GM19438 (cell line): ENCODE data around the gene NAT16.

ENCODE experiments used
- ATAC-seq: cut with Tn5 transposase; IDR thresholded peaks from one replicate; pipeline ENCODE4 v1.9.1; 2021; ENCODE audit warnings: low read depth; ENCODE audit not compliant: unreplicated experiment

Gene NAT16

DNA sequence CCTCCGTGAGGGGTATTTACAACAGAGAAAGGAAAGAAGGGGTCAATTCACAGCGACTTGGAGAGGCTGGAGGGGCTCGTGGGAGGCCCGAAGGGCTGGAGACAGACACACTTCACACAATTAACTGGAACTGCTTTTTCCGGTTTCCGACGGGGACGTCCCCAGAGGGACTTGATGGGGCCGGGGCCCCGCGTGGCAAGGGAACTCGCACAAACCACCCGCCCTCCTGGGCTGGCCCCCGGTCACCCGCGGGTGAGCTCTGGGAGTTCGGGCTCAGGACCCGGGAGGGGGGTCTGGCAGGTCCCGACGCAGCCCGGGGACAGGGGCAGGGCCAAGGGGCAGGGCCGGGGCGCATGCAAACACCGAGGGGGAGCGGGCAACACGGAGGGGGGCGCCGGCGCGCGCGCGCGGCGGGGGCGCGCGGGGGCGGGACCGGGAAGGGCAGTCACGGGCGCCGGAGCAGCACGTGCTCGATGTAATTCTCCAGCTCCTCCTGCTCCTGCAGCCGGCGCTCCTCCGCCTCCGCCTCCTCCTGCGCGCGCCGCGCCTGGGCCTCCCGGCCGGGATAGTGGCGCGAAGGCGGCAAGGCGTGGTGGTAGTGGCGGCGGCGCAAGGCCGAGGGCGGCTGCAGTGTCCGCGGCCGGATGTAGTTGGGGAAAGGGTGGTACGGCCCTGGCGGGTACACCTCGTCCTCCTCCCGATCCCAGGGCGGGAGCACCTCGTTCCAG, 17.4 kb downstream of the NAT16 start:
- ATAC-seq: no peak

DNA sequence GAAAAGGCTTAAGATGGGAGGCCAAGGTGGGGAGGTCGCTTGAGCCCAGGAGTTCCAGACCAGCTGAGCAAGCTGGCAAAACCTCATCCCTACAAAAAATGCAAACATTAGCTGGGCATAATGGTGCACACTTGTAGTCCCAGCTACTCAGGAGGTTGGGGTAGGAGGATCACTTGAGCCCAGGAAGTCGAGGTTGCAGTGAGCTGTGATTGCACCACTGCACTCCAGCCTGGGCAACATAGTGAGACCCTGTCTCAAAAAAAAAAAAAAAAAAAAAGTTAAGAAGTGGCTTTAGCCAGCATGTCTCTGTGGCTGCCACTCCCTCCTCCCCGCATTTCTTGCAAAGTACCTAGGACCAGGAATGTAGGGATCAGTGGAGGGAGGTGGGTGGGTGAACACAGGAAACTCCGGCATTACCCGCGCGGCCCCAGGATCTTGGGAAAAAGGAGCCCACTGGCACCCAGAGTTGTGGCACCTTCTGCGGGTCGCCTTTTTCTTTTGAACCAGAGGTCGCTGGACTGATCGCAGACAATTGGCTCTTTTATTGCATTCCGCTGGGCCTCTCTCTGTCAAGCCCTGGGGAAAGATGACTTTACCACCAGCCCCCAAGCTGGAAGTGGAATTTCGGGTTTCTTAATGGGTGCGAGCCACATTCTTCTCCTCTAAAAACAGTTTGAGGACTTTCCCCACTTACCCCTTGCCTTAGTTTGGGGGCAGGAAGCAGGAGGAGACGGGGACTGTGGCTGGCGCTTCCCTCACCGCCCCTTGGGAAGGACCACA, 18.2 kb downstream of the NAT16 start:
- ATAC-seq: no peak

DNA sequence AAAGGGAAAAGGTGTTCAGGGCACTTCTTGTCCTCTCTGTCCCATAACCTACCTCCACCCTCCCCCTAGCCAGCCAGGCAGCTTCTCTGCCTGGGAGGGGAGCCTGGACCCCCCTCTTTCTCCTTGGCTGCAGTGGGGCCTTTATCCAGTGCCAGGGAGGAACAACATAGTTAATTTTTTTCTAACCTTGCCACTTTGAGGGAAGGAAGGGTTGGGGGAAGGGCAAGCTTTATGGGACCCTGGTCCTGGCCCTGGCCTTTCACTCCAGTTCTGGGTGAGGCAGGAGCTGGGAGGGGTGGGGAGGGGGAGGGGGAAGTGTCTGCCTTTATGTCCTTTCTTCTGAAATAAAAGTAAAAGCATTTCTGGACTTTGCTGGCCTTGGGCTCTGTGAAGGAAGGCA, 19.2 kb downstream of the NAT16 start:
- ATAC-seq: no peak

DNA sequence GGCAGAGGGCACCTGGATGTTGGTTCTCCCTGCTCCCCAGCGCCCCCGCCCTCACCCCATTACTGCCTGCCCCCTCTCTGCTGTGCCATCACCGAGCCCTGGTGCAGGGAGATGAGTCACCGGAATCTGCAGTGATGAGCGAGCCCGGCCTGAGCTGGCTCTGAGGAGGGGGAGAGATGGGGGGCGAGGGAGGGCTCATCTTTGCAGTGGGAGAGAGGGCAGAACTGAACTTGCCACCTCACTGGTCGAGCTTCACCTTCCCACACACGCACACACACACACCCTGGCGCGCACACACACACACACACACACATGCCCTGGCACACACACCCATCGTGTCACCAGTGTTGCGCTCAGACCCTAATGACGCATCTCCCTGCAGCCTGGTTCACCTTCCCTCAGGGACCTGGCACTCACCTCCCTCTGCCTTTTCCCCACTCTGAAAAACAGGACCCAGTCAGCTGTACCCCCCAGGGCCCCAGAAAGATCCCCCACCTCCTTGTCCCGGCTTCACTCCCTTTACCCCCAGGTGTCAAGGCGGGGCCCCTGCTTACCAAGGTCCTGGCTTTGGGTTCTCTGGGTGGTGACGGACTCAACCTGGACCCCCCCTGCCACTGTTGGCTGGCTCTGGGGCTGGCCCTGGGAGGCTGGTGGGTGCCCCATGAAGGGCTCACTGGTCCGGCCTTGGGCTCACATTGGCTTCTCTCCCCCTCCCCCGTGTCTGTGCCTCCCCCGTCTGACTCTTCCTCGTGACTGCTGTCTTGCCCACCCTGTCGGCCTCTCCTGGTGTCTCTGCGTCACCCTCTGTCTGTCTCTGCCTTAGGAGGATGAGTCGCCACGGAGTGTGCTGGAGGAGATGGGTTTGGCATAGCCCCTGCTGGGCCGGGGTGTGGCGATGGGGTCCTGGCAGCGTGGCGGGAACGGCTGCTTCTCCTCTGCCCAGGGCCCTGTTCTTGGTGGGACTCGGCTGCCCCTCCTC, 20.1 kb downstream of the NAT16 start:
- no peak for ATAC-seq

DNA sequence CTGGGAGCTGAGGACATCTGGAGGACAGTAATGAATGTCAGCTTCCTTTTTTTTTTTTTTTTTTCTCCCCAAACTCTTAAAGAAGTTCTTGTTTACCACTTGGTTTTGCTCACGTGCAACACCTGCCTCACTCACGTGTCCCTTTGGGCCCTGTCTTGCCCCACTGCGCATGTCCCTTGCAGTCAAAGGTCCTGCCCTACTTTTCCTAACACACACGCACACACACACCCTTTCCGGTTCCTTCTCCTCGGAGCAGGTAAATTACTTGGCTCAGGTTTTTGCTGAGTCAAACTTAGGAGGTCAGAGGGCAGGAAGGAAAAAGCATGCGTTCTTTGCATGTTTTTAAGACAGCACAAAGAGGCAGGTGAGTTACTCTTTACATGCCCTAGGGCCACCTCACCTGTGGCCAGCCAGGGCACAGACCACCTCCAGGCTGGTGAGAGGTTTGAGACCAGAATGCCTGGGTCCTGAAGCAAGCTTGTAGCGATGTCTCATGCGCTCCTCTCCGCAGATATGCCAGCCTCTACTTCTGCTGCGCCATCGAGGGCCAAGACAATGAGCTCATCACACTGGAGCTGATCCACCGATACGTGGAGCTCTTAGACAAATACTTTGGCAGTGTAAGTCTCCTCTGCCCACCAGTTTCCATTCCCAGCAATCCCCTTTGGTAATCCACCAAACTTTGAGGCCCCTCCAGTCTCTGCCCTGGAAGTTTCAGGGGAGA, 23.1 kb downstream of the NAT16 start:
- ATAC-seq: no peak

DNA sequence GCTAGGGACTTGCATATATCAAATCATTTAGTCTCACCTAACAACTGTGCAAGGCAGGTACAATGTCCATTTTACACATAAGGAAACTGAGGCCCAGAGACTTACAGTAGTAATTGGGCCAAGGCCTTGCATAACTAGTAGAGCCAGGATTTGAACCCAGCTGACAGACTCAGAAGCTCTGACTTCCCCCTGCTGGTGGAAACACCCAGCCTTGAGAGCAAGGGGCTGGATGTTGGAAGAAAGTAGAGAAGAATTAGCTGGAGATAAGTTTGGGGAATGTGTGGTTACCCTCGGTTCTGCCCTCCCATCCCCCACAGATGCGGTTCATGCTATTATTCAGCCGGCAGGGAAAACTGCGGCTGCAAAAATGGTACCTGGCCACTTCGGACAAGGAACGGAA, 23.8 kb downstream of the NAT16 start:
- no peak for ATAC-seq

DNA sequence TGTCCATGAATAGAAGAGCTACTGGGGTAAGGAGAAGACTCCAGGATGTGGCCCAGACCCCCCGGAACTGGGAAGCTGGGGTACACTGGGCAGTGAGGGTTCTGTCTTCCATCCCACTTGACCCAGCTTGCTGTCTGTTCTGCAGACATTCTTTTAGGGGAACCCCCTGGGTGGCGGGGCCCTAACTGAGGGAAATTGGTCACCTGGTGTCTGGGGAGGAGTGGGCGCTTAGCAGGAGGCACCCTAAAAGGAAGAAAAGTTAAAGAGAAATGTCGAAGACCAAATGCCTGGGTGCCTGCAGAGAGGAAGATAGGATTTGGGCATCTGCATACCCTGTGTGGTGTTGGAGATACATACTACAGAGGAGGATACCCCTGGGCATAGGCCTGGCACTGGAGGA, 24.8 kb downstream of the NAT16 start:
- ATAC-seq: no peak

DNA sequence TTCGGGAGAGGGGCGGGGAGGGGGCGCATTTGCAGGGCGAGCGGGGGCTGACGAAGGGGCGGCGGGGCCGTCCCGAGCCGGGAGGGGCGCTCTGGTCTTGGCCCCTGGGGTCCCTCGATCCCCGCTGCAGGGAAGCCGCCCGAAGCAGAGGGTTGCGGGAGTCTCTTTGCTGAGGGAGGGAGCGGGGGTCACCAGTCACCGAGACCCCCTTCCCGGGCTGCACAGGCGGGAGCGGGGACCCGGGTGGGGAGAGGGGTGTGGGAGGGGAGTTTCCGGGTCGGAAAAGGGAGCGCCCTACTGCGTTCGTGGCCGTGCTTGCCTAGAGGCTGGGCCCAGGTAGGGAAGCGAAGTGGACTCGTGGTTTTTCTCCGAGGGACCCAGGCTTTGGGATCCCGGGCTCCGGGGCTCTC, 25.4 kb downstream of the NAT16 start:
- no peak for ATAC-seq

DNA sequence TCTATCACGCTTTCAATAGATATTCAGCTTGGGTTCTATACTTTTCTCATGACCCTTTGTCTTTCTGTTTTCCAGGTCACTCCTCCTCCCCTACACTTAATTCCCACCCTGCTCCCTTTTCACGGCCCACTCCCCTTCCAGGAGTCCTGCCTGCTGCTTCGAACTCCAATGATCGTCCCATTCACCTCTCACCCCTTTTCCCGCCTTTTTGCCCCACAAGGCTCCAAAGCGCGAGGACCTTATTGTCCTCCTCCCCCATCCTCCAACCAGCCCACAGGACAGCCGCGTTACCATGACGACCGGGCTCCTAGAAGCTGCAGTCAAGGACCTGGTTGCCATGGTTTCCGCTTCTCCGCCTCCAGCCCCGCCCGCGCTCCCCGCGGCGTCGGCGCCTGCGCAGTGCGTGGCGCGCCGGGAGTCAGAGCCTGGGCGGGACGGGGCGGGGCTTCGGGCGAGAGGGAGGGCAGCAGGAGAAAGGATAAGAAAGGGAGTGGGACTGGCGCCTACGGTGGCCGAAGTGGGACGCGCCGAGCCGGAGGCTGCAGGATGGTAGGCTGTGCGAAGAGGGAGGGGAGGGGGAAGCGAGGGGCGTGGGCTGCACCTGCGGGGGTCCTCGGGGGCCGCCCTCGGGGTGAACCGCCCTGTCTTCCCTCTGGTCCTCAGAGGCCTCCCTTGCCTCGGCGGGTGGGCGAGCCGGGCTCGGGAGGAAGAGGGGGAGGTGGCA, 26.0 kb downstream of the NAT16 start, which contains the start of gene AP1S1:
Gene AP1S1, plus strand, starts transcription at position 508 of the 724 bp plus-strand sequence. Its CDS starts 39 bp downstream, at position 547.
- peak; percentile 78 for ATAC-seq

DNA sequence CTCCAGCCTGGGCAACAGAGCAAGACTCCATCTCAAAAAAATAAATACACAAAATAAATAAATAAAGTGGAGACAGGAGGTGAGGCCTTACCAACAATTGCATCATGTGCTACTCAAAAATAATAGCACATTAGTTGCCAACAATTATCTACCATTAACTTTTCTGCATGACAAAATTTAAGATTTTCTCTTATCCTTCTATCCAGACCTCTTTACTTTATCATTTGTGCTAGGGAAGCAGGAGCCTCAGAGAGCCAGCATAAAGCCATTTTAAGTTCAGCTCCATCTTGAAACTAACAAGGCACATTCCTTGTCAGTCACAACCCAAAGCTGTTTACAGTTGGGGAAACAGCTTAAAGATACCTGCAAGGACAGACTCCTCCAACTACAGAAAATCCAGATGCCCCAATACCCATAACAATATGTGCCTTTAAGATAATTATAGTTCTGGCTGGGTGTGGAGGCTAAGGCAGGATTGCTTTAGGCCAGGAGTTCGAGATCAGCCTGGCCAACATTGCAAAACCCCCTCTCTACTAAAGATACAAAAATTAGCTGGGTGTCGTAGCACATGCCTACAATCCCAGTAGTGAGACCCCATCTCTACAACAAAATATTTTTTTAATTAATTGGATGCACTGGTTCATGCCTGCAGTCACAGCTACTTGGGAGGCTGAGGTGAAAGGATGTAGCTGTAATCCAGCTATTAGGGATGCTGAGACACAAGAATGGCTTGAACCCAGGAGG, 28.0 kb downstream of the NAT16 start:
- ATAC-seq: no peak

DNA sequence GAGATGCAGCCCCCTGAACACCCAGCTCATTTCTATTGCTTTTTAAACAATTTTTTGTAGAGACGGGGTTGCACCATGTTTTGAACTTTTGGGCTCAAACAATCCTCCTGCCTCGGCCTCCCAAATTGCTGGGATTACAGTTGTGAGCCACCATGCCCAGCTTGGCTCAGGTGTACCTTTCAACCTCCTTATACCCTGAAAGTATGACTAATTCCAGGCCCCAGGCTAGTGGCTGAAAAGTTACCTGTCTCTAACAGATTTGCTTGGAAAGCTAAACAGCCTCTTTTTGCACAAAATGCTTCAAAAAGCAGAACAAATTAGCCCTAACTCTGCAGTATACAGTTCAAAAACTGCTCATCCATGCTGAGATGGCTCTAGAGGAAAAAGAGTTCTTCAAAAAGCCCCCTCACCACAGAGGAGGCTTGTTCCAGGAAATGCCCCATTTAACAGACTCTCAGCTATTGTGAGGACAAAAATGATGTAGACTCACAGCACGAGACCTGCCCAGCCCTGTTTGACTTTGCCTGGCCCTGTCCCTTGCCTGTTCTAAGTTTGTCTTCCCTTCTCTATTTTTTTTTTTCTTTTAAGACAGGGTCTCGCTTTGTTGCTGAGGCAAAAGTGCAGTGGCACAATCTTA, 39.2 kb downstream of the NAT16 start:
- ATAC-seq: no peak

DNA sequence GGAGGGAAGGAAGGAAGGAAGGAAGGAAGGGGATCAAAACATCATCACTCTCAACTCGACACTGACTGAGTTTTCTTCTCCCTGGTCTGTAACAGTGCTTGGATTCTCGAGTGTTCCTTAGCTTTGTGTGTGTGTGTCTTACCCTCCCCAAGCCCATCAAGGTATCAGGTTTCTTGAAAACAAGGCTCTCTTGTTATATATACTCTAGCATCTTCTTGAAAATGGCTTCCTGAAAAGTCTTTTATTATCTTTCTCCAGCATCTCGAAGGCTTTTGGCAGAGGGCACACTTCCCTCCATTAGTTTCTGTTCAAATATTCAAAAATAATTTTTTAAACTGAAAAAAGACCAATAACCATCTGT, 39.8 kb downstream of the NAT16 start:
- ATAC-seq: no peak

DNA sequence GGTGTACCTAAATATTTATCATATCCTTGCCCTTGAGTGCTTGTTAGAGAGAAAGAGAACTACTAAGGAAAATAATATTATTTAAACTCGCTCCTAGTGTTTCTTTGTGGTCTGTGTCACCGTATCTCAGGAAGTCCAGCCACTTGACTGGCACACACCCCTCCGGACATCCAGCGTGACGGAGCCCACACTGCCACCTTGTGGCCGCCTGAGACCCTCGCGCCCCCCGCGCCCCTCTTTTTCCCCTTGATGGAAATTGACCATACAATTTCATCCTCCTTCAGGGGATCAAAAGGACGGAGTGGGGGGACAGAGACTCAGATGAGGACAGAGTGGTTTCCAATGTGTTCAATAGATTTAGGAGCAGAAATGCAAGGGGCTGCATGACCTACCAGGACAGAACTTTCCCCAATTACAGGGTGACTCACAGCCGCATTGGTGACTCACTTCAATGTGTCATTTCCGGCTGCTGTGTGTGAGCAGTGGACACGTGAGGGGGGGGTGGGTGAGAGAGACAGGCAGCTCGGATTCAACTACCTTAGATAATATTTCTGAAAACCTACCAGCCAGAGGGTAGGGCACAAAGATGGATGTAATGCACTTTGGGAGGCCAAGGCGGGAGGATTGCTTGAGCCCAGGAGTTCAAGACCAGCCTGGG, 41.8 kb downstream of the NAT16 start:
- no peak for ATAC-seq

DNA sequence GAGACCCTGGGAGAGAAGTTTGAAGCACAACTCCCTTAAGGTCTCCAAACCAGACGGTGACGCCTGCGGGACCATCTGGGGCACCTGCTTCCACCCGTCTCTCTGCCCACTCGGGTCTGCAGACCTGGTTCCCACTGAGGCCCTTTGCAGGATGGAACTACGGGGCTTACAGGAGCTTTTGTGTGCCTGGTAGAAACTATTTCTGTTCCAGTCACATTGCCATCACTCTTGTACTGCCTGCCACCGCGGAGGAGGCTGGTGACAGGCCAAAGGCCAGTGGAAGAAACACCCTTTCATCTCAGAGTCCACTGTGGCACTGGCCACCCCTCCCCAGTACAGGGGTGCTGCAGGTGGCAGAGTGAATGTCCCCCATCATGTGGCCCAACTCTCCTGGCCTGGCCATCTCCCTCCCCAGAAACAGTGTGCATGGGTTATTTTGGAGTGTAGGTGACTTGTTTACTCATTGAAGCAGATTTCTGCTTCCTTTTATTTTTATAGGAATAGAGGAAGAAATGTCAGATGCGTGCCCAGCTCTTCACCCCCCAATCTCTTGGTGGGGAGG, 42.4 kb downstream of the NAT16 start:
- ATAC-seq: no peak

DNA sequence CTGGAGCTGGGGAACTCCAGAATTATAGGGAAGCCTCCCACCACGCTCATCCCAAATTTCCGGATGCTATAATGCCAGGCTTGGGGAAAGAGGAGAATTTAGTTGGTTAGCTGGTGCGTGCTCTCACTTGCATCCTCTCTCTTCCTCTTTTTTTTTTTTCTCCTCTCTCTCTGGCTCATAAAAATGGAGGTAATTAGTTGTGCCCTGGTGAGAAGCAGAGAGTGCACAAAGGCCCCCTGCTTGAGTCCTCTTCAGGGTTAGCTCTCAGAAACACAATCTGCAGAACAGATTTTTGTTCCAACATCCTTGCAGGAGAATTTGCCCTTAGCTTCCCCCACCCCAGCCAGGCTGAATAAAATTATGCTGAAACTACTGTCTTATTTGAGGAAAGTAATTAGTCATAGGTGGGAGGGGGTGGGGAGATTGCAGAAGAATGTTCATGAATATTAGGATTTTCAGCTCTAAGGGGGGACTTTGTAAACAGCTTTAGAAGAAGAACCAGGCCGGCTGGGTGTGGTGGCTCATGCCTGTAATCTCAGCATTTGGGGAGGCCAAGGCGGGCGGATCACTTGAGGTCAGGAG, 45.6 kb downstream of the NAT16 start:
- no peak for ATAC-seq

DNA sequence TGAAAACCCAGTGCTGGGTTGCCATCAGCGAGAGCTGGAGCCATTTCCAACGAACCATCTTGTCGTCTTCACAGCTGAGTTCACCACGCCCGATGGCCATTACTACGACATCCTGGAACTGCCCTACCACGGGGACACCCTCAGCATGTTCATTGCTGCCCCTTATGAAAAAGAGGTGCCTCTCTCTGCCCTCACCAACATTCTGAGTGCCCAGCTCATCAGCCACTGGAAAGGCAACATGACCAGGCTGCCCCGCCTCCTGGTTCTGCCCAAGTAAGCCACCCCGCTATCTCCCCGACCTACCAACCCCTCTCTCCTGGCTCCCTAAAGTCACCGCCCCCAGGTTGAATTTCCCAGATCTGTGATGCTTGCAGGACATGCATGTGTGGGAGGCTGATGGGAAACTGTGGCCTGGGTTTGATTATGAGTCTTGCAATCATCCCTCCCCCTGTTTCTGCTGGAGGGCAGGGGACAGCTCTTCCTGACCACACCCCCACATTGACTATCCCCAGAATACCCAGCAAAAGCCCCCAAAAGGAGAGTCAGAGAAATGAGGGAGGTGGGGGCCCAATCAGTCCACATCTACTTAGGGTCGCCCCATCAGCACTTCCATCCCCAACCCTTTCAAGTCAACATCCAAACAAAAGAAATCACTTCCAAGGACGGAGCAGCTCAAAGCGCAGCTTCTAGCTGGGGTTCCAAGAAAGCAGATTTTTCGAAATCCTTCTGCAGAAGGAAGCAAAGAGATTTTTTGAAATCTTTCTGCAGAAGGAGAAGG, 46.3 kb downstream of the NAT16 start:
- no peak for ATAC-seq
